GM21367 (cell line): Measurements from ENCODE around the gene SURF1.
"Not testable (repeated sequence)": the region's sequence is repeated elsewhere in the genome, so short reads cannot be mapped to it uniquely, and the experiment has no call there.

Source experiments
- ATAC-seq: cut with Tn5 transposase; IDR thresholded peaks from one replicate; pipeline ENCODE4 v1.9.1; 2021; ENCODE audit not compliant: unreplicated experiment

Gene SURF1

DNA sequence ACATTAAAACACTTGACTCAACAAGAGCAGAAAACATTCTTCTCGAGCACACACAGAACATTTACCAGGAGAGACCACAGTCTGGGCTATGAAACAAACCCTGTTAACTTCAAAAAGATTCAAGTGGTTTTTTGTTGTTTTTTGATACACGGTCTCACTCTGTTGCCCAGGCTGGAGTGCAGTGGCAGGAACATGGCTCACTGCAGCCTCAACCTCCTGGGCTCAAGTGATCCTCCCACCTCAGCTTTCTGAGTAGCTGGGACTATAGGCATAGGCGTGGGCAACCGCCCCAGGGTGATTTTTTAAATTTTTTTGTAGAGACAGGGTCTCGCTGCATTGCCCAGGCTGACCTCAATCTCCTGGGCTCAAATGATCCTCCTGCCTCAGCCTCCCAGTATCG lies 29.3 kb downstream of the SURF1 start:
- ATAC-seq: not testable (repeated sequence)

DNA sequence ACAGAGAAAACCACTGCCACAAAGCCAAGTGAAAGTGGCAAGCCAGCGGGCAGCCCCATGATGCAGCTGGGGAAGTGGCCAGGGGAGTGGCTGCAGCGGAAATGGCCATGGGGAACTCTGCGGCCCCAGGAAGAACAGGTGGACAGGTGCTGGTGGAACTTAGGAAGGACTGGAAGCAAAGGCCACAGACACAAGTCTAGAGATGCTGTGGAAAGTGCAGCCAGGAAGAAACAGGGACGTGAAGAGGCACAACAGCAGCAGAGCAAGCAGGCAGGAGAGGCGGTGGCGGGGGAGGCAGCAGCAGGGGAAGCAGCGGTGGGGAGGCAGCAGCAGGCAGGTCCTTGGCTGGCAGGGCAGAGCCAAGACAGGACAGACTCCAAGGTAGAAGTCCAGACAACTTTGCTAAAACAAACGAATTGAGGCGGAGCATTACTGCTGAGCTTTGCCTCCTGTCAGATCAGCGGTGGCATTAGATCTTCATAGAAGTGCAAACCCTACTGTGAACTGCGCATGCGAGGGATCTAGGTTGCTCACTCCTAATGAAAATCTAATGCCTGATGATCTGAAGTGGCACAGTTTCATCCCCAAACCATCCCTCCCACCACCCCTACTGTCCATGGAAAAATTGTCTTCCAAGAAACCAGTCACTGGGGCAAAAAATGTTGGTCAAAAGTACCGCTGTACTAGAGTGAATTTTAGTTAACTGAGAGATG lies 32.1 kb downstream of the SURF1 start:
- no peak for ATAC-seq

DNA sequence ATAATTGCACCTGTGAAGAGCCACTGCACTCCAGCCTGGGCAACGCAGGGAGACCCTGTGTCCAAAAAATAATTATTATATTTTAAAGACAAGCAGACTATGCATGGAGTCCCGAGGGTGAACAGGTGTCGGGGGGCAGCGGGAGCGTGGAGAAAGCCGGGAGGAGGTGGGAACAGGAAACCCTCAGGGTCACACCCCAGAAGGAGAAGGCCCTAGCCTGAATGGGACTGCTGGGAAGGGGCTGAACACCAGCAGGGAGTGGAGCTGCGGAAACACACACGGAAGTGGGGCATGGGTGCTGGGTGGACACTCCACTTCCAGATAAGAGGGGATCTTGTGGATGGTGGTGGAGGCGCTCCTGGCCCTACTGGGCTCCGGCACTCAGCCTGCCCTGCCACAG lies 33.1 kb downstream of the SURF1 start:
- ATAC-seq: no peak

DNA sequence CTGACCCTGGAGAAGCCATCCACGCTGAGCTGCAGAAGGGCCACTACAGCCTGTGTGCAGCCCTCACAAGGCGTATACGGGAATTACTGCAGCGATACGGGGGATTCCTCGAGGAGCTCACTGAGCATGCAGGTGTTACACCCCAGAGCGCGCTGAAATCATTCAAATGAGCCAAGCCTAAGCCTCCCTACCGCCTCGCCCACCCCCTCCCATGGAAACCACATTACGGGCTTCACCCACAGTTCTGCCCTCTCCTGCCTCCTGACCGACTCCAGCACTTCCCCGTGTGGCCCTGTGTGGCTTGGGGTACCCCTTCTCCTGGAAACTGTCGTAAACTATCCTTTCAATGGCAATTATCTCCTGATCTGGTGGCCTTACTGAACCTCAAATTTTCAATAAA lies 33.6 kb downstream of the SURF1 start:
- ATAC-seq: no peak

DNA sequence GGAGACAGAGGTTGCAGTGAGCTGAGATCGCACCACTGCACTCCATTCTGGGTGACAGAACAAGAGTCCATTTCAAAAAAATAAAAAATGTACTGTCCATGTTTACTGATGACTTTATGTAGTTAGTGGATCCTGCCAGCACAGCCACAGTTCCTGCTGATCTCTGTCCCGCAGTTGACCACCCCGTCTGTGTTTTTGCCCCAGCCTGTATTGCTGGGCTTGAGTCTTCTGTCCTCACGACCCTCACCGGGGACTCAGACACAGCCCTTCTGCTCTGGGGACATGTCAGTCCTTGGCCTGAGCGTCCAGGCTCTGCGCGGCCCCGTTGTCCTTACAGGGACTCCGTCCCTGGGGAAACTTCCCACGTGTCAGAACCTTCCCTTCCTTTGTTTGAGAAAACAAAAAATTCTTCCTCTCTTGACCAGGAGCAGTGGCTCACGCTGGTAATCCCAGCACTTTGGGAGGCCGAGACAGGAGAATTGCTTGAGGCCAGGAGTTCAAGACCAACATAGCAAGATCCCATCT lies 34.8 kb downstream of the SURF1 start:
- no peak for ATAC-seq

DNA sequence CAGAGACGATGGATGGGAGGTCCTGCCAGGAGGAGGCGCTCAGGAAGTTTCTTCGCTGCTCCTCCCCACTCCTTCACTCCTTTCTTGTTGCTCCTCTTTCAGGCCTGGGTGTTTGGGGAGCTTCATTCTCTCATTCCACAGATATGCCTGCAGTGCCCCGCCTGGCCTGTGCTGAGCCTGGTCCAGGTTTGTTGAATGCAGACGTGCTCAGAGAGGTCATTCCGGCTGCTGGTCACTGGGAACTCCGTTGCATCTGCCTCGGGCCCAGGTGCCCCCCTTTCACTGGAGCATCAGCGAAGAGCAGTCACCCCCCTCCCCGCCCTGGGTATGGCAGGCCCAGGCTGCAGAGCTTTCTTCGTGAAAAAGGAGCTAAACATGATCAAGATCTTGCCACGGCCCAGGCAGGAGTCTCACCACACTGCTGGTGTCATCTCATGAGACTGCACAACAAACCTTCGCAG lies 35.8 kb downstream of the SURF1 start:
- no peak for ATAC-seq

DNA sequence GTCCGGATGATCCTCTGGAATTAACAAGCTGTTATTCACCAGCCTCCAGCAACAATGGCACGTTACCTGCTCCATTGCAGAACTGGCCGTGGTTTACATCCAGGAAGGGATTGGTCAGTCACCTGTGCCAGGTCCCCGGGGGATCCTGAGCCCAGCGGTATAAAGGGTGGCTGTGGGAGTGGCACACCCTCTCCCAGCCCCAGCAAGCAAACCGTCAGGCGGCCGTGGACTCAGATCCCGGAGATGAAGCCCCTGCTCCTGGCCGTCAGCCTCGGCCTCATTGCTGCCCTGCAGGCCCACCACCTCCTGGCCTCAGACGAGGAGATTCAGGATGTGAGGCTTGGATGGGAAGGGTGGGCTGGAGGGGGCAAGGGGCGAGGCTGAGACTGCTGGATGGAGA lies 38.7 kb downstream of the SURF1 start:
- not testable (repeated sequence) for ATAC-seq

DNA sequence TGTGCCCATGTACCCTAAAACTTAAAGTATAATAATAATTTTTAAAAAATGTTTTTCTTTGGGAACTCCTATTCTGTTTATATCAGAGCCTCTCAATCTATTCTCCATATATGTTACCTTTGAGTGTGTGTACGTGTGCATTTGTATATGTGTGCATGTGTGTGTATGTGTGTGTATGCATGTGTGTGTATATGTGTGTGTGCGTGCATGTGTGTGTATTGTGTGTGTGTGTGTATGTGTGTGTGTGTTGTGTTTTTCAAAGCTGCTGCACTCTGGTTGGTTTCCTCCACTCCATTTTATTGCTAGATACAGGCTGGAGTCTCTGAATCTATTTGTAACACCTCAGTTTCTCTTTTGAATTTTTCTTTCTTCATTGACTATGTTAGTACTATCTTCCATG lies 40.3 kb downstream of the SURF1 start:
- no peak for ATAC-seq

DNA sequence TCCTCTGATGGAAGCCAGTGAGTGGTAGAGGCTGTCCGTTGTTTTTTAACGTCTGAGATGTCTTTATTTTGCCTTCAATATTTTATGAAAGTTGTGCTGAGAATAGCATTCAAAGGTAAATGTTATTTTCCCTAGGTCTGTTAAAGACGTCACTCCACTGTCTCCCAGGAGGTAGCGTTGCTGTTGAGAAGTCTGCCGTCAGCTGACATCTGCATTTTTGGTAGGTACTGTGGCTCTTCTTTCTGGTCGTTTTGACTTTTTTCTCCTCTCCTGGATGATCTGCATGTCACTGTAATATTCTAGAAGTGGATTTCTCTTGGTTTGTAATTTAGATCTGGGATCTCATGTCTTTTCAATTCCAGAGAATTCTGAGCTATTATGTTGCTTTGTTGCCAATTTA lies 46.7 kb downstream of the SURF1 start:
- no peak for ATAC-seq

DNA sequence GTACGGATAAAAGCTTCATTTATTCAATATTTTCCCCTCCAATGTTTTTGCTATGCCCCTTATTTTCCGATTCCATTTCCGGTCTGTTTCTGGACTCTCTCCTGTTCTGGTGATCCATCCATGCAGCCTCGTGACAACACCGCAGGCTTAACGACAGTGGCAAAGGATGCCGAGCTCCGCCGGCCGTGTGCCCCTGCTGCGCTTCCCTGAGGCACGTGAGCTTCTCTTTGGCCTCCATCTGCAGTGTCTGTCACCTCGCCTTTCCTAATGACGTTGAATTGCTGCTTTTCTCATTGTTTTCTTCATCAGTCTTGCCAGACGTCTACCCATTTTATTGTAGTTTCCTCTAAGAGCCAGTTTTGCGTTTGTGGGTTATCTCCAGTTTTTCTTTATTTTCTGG lies 49.0 kb downstream of the SURF1 start:
- ATAC-seq: no peak

DNA sequence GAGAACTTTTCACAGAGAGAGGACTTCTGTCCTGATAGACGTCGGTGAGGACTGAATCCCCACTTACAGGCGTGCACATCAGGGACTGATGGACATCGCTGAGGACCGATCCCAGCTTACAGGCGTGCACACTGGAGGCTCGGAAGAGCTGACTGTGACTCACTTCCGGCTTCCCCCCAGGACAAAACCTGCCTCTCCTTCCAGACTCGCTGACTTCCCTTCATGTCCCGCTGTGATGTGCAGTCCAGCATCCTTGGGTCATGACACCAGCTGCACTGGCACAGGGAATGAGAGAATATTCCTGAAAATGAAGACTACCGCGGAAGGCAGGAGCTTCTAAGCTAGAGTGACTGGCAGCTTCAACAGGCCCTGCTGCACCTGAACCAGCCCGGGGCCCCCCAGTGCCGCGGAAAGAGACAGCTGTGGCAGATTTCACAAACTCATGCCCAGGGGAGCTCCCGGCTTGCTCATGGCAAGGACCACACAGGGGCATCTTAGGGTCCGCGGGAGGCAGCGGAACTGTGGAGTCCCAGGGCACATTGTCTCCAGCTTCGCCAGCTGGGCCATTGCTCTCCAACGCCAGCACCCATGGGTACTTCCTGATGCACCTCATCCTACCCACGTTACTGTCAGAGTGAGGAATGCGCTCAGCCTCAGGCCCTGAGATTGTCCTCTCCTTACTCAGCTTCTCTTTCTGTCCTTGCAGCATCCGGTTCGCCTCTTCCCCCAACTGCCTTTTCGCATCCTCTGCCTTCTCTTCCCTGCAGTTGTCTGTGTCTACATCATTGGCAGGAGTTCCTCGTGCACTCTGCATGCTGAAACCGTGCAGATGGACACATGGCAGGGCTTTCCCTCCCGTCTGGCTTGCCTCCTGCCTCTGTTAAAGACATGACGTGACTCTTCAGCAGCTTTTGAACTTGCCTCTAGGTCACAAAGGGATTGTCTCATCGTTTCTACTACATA lies 49.8 kb downstream of the SURF1 start:
- no peak for ATAC-seq

DNA sequence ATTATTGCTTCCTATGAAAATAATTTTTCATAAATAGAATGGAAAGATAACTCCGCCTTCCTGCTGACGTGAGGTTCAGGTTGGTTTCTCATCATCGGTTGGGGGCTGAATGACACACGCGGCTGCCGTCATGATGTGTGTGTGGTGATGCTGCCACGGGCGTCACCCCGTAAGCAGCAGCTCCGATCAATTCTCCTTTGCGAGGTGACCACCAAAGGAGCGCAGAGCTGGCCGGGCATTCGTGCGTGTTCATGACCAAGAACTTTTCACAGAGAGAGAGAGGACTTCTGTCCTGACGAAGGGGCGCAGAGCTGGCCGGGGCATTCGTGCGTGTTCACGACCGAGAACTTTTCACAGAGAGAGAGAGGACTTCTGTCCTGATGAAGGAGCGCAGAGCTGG lies 50.6 kb downstream of the SURF1 start:
- ATAC-seq: no peak

DNA sequence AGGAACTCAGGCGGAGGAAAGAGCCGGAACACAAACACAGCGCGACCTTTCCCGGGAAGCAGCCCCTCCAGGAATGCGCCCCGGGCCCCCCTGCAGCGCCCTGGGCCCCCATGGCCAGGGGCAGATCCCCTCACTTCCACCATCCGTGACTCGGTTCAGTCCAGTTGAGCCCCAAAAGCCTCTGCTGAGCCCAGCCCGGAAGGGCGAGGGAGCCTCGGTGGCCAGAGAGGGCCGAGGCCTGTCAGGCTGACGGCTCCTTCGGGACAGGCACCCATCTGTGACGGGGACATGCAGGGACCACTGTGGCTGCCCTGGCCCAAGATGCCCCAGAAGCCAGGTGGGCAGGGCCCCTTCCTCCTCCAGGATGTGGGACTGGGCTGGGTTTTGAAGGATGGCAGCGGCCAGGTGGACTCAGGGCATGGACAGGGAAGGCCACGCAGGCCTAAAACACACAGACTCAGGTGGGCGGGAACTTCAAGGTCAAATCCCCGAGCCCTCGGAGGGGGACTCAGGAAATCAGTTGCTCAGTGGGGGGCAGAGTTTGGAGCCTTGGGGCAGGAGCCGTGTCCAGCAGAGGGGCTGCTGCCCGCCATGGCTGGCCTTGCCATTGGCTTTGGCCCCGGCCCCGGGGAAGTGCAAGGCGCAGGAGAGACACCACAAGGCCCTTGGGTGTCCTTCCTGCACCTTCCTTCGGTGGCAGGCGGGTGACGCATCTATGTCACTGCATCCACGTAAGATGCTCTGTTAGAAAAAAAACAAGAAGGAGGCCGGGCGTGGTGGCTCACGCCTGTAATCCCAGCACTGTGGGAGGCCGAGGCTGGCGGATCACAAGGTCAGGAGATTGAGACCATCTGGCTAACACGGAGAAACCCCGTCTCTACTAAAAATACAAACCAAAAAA lies 51.6 kb downstream of the SURF1 start:
- no peak for ATAC-seq

DNA sequence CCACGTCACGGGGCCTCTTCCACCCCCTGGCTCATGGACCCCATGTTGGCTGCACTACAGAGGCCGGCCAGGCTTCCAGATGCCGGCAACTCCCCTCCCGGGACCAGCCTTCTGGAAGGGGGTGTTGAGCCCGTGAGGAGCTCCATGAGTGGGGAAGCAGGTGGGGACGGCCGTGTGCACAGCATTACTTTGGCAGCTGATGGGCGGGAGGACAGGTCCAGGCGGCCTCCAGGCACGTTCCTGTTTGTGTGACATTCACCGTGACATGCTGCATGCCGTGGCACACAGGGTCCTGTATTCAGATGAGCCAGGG lies 52.2 kb downstream of the SURF1 start:
- ATAC-seq: no peak

DNA sequence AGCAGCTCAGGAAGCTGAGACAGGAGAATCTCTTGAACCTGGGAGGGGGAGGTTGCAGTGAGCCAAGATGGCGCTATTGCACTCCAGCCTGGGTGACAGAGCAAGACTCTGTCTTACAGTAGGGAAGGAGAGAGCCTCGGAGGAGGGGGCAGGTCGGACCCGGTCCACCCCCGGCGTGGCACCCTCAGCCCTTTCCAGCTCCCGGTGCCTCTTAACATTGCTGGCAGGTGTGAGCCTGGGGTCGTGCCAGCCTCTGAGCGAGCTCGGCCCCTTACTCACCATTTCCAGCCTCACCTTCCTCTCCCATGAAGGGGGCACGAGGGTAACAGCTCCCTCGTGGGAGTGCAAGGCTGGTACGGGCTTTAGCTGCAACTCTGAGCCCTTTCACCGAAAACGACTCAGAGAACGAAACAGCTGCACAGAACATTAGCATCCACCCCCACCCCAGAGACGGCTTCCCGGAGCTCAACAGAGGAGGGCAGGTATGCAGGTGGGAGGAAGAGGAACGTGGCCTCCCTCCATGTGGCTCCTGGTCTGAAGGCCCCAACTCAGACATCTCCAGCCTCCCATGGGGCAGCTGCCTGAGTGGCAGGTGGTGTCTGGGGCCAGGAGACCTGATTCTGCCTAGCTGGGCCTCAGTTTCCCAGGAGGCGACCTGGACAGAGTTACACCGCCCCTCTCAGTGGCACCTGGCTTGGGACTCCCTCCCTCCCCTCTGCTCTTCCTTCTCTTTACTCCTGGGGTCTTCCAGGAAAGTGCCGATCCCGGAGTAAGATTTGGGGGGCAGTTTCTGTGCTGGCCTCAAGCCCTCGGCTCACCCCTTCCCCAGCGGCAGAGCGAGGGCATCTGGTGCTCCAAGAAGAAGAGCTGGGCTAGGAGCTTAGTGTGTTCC lies 52.8 kb downstream of the SURF1 start:
- ATAC-seq: no peak
